Naive thymus-derived CD4-positive, alpha-beta T cell (primary cell): ENCODE data around the gene MPP2. TPM values are rescaled to one million over a fixed set of nuclear protein-coding genes. Genes with fewer than 3 reads are reported as not detected.

ENCODE experiments used
- ATAC-seq: fragments of 150-1000 bp; cut with Tn5 transposase; 2 replicates; pipeline ENCODE4 v1.10.0; 2021; ENCODE audit warnings: mild to moderate bottlenecking, moderate library complexity
- CTCF ChIA-PET: fragments of 350-600 bp; sonication (Branson Sonifier 250); formaldehyde crosslinking; loops from one replicate; lab custom pipeline; 2021; ENCODE audit warnings: antibody characterized with exemption; lab: Charles Lee
- POLR2A ChIA-PET: fragments of 350-600 bp; sonication (Branson Sonifier 250); formaldehyde crosslinking; loops from one replicate; lab custom pipeline; 2021; ENCODE audit warnings: antibody characterized with exemption, inconsistent platforms; lab: Charles Lee
- DNase-seq, 9 donors: peaks; one replicate each; pipeline versions ENCODE4 v3.0.0 to v3.0.0-alpha.2; 2020 to 2022; ENCODE audit warnings: mixed read lengths in 1 of 9
- H3K27ac ChIP-seq: one replicate; pipeline ENCODE4 v1.7.0; 2013; ENCODE audit warnings: mild to moderate bottlenecking, low read depth, low read length, moderate library complexity
- H3K27me3 ChIP-seq, 2 donors: one replicate each; pipeline ENCODE4 v1.7.0; 2013; ENCODE audit warnings: low read length in 2 of 2, mild to moderate bottlenecking in 2 of 2, moderate library complexity in 2 of 2; ENCODE audit not compliant: control insufficient read depth in 2 of 2, insufficient read depth in 2 of 2
- H3K36me3 ChIP-seq, 3 experiments: 1 replicate in 2 of 3; 2 replicates in 1 of 3; pipeline ENCODE4 v1.7.0; 2013; ENCODE audit warnings: low read length in 3 of 3, mild to moderate bottlenecking in 3 of 3, moderate library complexity in 1 of 3; ENCODE audit not compliant: insufficient read depth in 3 of 3, control insufficient read depth in 2 of 3
- H3K4me1 ChIP-seq, 2 donors: one replicate each; pipeline ENCODE4 v1.7.0; 2013; ENCODE audit warnings: low read length in 2 of 2, mild to moderate bottlenecking in 2 of 2, moderate library complexity in 1 of 2; ENCODE audit not compliant: control insufficient read depth in 2 of 2, insufficient read depth in 2 of 2
- H3K4me3 ChIP-seq: 2 replicates; pipeline ENCODE4 v1.7.0; 2013; ENCODE audit warnings: mild to moderate bottlenecking, low read length
- H3K9me3 ChIP-seq, 3 experiments: 1 replicate in 2 of 3; 2 replicates in 1 of 3; pipeline ENCODE4 v1.7.0; 2013; ENCODE audit warnings: low read length in 3 of 3; ENCODE audit not compliant: control insufficient read depth in 2 of 3
- H3K27ac Mint-ChIP-seq, 9 donors: one replicate each; pipeline ENCODE4 v1.8.0; 2020 to 2022; ENCODE audit warnings: mixed read lengths in 9 of 9, mild to moderate bottlenecking in 8 of 9, moderate library complexity in 5 of 9, inconsistent platforms in 2 of 9
- H3K27me3 Mint-ChIP-seq, 5 donors: one replicate each; pipeline ENCODE4 v1.8.0; 2021 to 2022; ENCODE audit warnings: mixed read lengths in 5 of 5, mild to moderate bottlenecking in 1 of 5
- H3K36me3 Mint-ChIP-seq, 5 donors: one replicate each; pipeline ENCODE4 v1.8.0; 2020 to 2022; ENCODE audit warnings: mixed read lengths in 5 of 5, mild to moderate bottlenecking in 3 of 5, inconsistent platforms in 1 of 5
- H3K4me1 Mint-ChIP-seq, 7 donors: one replicate each; pipeline ENCODE4 v1.8.0; 2020 to 2022; ENCODE audit warnings: mixed read lengths in 7 of 7, mild to moderate bottlenecking in 3 of 7, inconsistent platforms in 1 of 7
- H3K4me3 Mint-ChIP-seq, 10 donors: one replicate each; pipeline ENCODE4 v1.8.0; 2020 to 2022; ENCODE audit warnings: mild to moderate bottlenecking in 10 of 10, mixed read lengths in 10 of 10, moderate library complexity in 6 of 10, inconsistent platforms in 2 of 10
- H3K9me3 Mint-ChIP-seq, 11 donors: one replicate each; pipeline ENCODE4 v1.8.0; 2020 to 2022; ENCODE audit warnings: mixed read lengths in 11 of 11, mild to moderate bottlenecking in 4 of 11, inconsistent platforms in 1 of 11, moderate library complexity in 1 of 11
- intact Hi-C, 2 donors: fragments of 100-400 bp; cut with micrococcal nuclease; formaldehyde crosslinking; loops; one replicate each; pipeline ENCODE4 v1.15.1; 2023
- polyA plus RNA-seq, 2 donors: library from polyadenylated mRNA; unstranded; fragments of 300-500 nt; fragmentation: Illumina TruSeq; gene quantifications; one replicate each; pipeline ENCODE4 v1.2.3, GENCODE V29; 2021
- total RNA-seq, 6 experiments: library from RNA in 5 of 6; stranded (reverse) in 5 of 6; gene quantifications; 1 replicate in 5 of 6; 2 replicates in 1 of 6; pipeline ENCODE4 v1.2.3 and lab custom pipeline; 2021 to 2026

The MPP2 gene
- total and polyA plus RNA-seq, 7 experiments from 2014 or later = 0.24 to 9.3 (median 3.6) TPM

DNA sequence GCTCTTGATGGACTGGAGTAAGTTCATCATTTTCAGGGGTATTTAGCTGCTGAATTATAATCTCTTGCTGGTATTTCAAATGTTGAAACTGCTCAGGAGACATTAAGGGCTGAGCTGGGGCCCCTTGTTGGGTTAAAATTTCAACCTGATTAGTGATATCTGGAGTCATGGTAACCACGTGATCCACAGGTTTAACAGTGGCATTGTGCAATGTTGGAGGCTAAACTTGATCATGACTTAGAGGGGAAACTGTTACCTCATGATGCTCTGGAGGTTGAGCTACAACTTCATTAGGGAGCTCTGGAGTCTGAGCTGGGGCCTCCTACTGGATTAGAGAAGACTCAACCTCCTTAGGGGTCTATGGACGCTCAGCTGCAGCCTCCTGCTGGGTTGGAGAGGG, 17.2 kb upstream of the MPP2 start:
- Histone ChIP-seq H3K27me3 (no peaks in the 10 kb centered on the region), H3K4me3 (no peak overlapping the region), H3K4me1 (peaks cover 12 to 13% of the 10 kb centered on the region in 2 donors), H3K36me3 (no peaks in the 10 kb centered on the region), H3K9me3 (no peaks in the 10 kb centered on the region), H3K27ac (no peak overlapping the region)
- no peak overlapping the region for H3K27ac Mint-ChIP-seq
- intact Hi-C loops = no loop called here
- ChIA-PET POLR2A (interaction anchor here (0.7 to 1.3 kb wide), 2 partner anchors 14 to 34 kb away, joined by 3 read pairs; no protein-coding TSS in a partner anchor), CTCF (interaction anchor here (0.8 to 3.0 kb wide), 3 partner anchors 10 to 19 kb away, joined by 3 to 10 read pairs (median 8); no protein-coding TSS in a partner anchor)
- H3K4me3 Mint-ChIP-seq = no peak overlapping the region
- no peaks in the 10 kb centered on the region for H3K9me3 Mint-ChIP-seq
- peaks cover 0 to 15% (median 0%) of the 10 kb centered on the region in 5 donors for H3K27me3 Mint-ChIP-seq
- no peak for DNase-seq
- peaks cover 7 to 29% (median 22%) of the 10 kb centered on the region in 7 donors for H3K4me1 Mint-ChIP-seq
- ATAC-seq = no peak
- H3K36me3 Mint-ChIP-seq = no peaks in the 10 kb centered on the region

DNA sequence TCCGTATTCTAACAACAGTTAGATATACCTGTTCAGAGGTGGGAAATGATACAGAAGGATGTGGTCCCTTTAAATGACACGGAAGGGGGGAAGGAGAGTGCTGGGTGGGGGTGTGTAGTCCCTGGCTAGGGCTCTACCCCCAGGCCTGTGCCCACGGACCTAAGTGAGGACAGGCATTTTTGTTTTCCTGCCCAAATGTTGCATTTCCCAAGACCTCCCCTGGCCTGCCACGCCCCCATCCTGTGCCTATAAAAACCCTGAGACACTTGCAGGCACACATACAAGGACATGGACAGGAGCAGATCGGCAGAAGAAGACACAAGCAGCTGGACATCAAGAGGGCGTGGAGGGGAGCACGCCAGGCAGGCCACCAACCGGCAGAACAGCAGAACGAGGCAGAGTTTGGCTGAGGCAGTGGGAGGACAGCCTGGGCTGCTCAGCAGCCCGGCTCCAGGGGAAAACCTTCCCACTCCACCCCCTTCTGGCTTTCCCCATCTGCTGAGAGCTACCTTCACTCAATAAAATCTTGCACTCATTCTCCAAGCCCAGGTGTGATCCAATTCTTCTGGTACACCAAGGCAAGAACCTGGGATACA, 13.3 kb upstream of the MPP2 start:
- H3K4me1 ChIP-seq = peaks cover 0 to 9% of the 10 kb centered on the region in 2 donors
- no peaks in the 10 kb centered on the region for H3K27me3 ChIP-seq
- no peaks in the 10 kb centered on the region for H3K36me3 ChIP-seq
- H3K36me3 Mint-ChIP-seq = no peaks in the 10 kb centered on the region
- no peaks in the 10 kb centered on the region for H3K9me3 ChIP-seq
- DNase-seq = no peak
- CTCF ChIA-PET = no interaction called here
- H3K4me3 ChIP-seq = no peak overlapping the region
- peaks cover 0 to 14% (median 0%) of the 10 kb centered on the region in 5 donors for H3K27me3 Mint-ChIP-seq
- ATAC-seq = no peak
- H3K27ac Mint-ChIP-seq = no peak overlapping the region
- H3K9me3 Mint-ChIP-seq = peaks cover 0 to 1% (median 0%) of the 10 kb centered on the region in 11 donors
- intact Hi-C loops = no loop called here
- no peak overlapping the region for H3K27ac ChIP-seq
- POLR2A ChIA-PET = no interaction called here
- H3K4me1 Mint-ChIP-seq = peaks cover 10 to 28% (median 17%) of the 10 kb centered on the region in 7 donors
- H3K4me3 Mint-ChIP-seq = peak overlapping the region in 1 of 10 donors; percentile 34

DNA sequence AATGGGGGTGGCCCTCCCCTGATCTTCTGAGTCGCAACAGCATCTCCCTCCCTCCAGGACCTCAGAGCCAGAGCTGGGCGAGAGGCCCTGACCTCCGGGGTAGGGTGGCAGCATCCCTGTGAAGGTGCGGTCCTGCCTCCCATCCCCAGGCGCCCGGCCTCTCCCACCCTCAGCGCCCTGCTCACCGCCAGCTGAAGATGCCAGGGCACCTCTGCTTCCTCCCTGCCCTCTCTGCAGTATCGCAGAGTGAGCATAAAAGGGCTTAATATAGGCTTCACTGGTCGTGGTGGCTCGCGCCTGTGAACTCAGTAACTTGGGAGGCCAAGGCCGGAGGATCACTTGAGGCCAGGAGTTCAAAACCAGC, 10.7 kb upstream of the MPP2 start:
- Mint-ChIP-seq H3K27ac (peak overlapping the region in 7 of 9 donors; percentile 6 to 84 (median 68)), H3K36me3 (no peaks in the 10 kb centered on the region), H3K4me1 (peaks cover 10 to 28% (median 17%) of the 10 kb centered on the region in 7 donors), H3K4me3 (peak overlapping the region; percentile 72 to 89 (median 83)), H3K27me3 (peaks cover 0 to 11% (median 0%) of the 10 kb centered on the region in 5 donors), H3K9me3 (peaks cover 0 to 1% (median 0%) of the 10 kb centered on the region in 11 donors)
- Histone ChIP-seq H3K27me3 (no peaks in the 10 kb centered on the region), H3K27ac (peak overlapping the region; percentile 65), H3K36me3 (no peaks in the 10 kb centered on the region), H3K4me3 (peak overlapping the region; percentile 65), H3K9me3 (no peaks in the 10 kb centered on the region), H3K4me1 (peaks cover 0 to 9% of the 10 kb centered on the region in 2 donors)
- ChIA-PET POLR2A (interaction anchor here (0.6 to 1.3 kb wide), 3 partner anchors 8 to 29 kb away, joined by 3 to 5 read pairs (median 3); no protein-coding TSS in a partner anchor), CTCF (interaction anchor here (0.7 to 1.9 kb wide), 4 partner anchors 10 to 508 kb away, joined by 3 to 8 read pairs (median 4); partner anchors contain the start of genes MPP2 and PPY)
- DNase-seq = peak in 1 of 9 donors; percentile 5
- intact Hi-C loops = loop anchor here in 1 of 2 donors (10.0 kb wide), 1 partner anchor 127 kb away; no protein-coding TSS in a partner anchor
- no peak for ATAC-seq

DNA sequence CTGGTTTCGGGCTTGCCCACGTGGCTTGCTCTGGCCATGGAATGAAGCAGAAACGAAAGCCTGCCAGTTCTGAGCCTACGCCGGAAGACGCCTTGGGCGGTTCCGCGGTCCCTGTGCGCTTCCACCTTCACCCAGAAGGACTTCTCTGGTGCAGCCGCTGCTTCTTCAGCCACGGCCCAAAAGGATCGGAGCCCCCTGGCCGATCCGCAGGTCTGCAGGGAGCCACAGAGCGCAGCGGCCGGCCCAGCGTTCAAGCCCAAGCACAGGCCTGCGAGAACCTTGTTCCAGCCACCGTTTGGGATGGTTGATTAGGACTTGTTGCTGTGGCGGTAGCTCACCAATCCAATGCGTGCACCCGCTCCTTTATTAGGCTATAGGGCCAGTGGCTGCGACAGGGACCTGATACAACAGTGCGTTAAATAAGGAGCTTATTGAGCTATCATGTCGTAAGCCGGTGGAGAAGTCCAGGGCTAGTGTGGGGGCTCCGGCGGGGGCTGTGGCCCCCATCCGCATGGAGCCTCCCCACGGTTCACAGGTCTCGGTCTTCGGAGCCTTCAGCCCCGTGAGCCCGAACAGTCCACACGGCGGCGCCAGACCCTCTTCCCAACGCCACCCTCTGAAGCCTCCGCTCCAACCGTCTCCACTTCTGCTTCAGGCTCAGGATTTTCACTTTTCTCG, 10.2 kb upstream of the MPP2 start:
- peak; percentile 85 for ATAC-seq
- Histone ChIP-seq H3K36me3 (no peaks in the 10 kb centered on the region), H3K4me1 (peaks cover 0 to 9% of the 10 kb centered on the region in 2 donors), H3K27ac (peak overlapping the region; percentile 65), H3K9me3 (no peaks in the 10 kb centered on the region), H3K4me3 (peak overlapping the region; percentile 65), H3K27me3 (no peaks in the 10 kb centered on the region)
- Mint-ChIP-seq H3K4me1 (peaks cover 10 to 28% (median 17%) of the 10 kb centered on the region in 7 donors), H3K27me3 (peaks cover 0 to 11% (median 0%) of the 10 kb centered on the region in 5 donors), H3K27ac (peak overlapping the region; percentile 6 to 84 (median 68)), H3K36me3 (no peaks in the 10 kb centered on the region), H3K9me3 (peaks cover 0 to 1% (median 0%) of the 10 kb centered on the region in 11 donors), H3K4me3 (peak overlapping the region; percentile 72 to 89 (median 83))
- CTCF ChIA-PET = interaction anchor here (0.6 to 1.9 kb wide), 7 partner anchors 9 to 508 kb away, joined by 3 to 8 read pairs (median 3); partner anchors contain the start of genes MPP2 and PPY
- intact Hi-C loops = loop anchor here in 1 of 2 donors (1.0 to 10.0 kb wide), 6 partner anchors 10 to 127 kb away; partner anchors contain the start of gene MPP2
- DNase-seq = peak; percentile 34 to 56 (median 46)
- POLR2A ChIA-PET = interaction anchor here (0.6 to 1.3 kb wide), 4 partner anchors 8 to 29 kb away, joined by 3 to 5 read pairs (median 4); partner anchors contain the start of gene MPP2

DNA sequence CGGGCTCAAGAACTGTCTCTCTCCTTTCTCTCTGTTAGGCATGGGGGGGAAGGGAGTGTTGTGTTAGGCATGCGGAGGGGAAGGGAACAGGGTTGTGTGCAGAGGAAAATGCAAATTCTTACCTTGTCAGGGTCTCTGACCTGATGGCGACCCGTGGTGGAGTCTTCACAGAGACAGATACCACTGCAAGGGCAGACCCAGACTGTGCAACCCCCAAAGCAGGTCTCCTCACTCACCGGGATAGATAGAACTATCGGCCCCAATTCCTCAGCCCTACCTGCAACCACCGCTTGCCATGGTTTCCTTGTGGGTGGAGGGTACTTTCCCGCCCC, 9.6 kb upstream of the MPP2 start:
- peak overlapping the region; percentile 6 to 84 (median 66) for H3K27ac Mint-ChIP-seq
- ChIA-PET CTCF (interaction anchor here (0.6 to 1.9 kb wide), 6 partner anchors 9 to 424 kb away, joined by 3 to 8 read pairs (median 4); partner anchors contain the start of genes MPP2 and PPY), POLR2A (interaction anchor here (0.9 to 1.3 kb wide), 2 partner anchors 10 to 30 kb away, joined by 3 to 5 read pairs; partner anchors contain the start of gene MPP2)
- no peak for ATAC-seq
- Histone ChIP-seq H3K27me3 (no peaks in the 10 kb centered on the region), H3K9me3 (no peaks in the 10 kb centered on the region), H3K27ac (peak overlapping the region; percentile 65), H3K36me3 (no peaks in the 10 kb centered on the region), H3K4me3 (peak overlapping the region; percentile 65), H3K4me1 (peaks cover 0 to 9% of the 10 kb centered on the region in 2 donors)
- H3K4me3 Mint-ChIP-seq = peak overlapping the region; percentile 72 to 89 (median 83)
- no peaks in the 10 kb centered on the region for H3K36me3 Mint-ChIP-seq
- no peak for DNase-seq
- intact Hi-C loops = loop anchor here in 1 of 2 donors (1.0 to 10.0 kb wide), 6 partner anchors 10 to 128 kb away; partner anchors contain the start of gene MPP2
- H3K4me1 Mint-ChIP-seq = peaks cover 10 to 28% (median 17%) of the 10 kb centered on the region in 7 donors
- H3K27me3 Mint-ChIP-seq = peaks cover 0 to 11% (median 0%) of the 10 kb centered on the region in 5 donors
- peaks cover 0 to 1% (median 0%) of the 10 kb centered on the region in 11 donors for H3K9me3 Mint-ChIP-seq

DNA sequence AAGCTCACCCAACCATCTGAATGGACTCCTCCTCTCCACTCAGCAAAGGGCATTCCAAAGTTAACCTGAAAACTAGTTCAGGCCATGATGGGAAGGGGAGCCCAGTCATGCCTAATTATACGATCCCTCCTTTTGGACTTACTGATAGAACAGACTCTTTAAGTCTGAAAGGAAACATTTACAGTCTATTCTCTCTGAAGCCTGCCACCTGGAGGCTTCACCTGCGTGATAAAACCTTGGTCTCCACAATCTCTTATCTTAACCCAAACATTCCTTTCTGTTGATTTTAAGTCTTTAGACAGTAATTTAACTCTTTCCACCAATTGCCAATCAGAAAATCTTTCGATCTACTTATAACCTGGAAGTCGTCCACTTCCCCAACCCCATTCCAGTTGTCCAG, 9.0 kb upstream of the MPP2 start:
- intact Hi-C loops = loop anchor here in 1 of 2 donors (10.0 kb wide), 1 partner anchor 128 kb away; no protein-coding TSS in a partner anchor
- H3K36me3 Mint-ChIP-seq = no peaks in the 10 kb centered on the region
- H3K4me3 Mint-ChIP-seq = peak overlapping the region in 9 of 10 donors; percentile 72 to 89 (median 83)
- DNase-seq = no peak
- Histone ChIP-seq H3K4me1 (peaks cover 0 to 9% of the 10 kb centered on the region in 2 donors), H3K27ac (no peak overlapping the region), H3K4me3 (no peak overlapping the region), H3K36me3 (no peaks in the 10 kb centered on the region), H3K27me3 (no peaks in the 10 kb centered on the region), H3K9me3 (no peaks in the 10 kb centered on the region)
- H3K27me3 Mint-ChIP-seq = peaks cover 0 to 11% (median 0%) of the 10 kb centered on the region in 5 donors
- H3K9me3 Mint-ChIP-seq = peaks cover 0 to 1% (median 0%) of the 10 kb centered on the region in 11 donors
- peaks cover 10 to 28% (median 17%) of the 10 kb centered on the region in 7 donors for H3K4me1 Mint-ChIP-seq
- ATAC-seq = no peak
- peak overlapping the region in 7 of 9 donors; percentile 3 to 77 (median 46) for H3K27ac Mint-ChIP-seq
- CTCF ChIA-PET = interaction anchor here (2.7 kb wide), 1 partner anchor 28 kb away, joined by 12 read pairs; no protein-coding TSS in a partner anchor
- POLR2A ChIA-PET = interaction anchor here (1.2 to 1.3 kb wide), 2 partner anchors 10 to 12 kb away, joined by 4 to 5 read pairs; partner anchors contain the start of gene MPP2
